ENCODE data around the gene CCDC142. TPM values are rescaled to one million over a fixed set of nuclear protein-coding genes. Genes with fewer than 3 reads are reported as not detected.
A peak's percentile ranks its signal among the peaks of the same experiment; 100 is the strongest.

The CCDC142 gene
- total and polyA plus RNA-seq, 9 of the 15 experiments (the other 6 are each of a cell fraction or from before 2014, with no cell fraction given) = 0.55 to 11.7 (median 7.2) TPM

- no peak for TF ChIP-seq TCF7 (IDR thresholded peaks at IDR 0.05; ENCODE audit: borderline replicate concordance)
- TF ChIP-seq EHMT2 (IDR thresholded peaks at IDR 0.05) = no peak
- TF ChIP-seq RNF219 (CRISPR knock-in tag; IDR thresholded peaks at IDR 0.05) = no peak
- no peak for TF ChIP-seq PATZ1 (CRISPR knock-in tag; IDR thresholded peaks at IDR 0.05; ENCODE audit: borderline replicate concordance)
- TF ChIP-seq HEY1 (CRISPR knock-in tag; IDR thresholded peaks at IDR 0.05; ENCODE audit: borderline replicate concordance) = no peak
- TF ChIP-seq GATAD2A (IDR thresholded peaks at IDR 0.05) = 0 out of 2 replicates have a peak, but pooled peaks have one; percentile 45
- no peak for TF ChIP-seq ZSCAN32 (CRISPR knock-in tag; IDR thresholded peaks at IDR 0.05)
- no peak for TF ChIP-seq SMARCA5 (IDR thresholded peaks at IDR 0.05)
- no peak for TF ChIP-seq ATF1 (CRISPR knock-in tag; IDR thresholded peaks at IDR 0.05)
- peak; percentile 61 for TF ChIP-seq ATF1 (tag; IDR thresholded peaks at IDR 0.05)
- no peak for TF ChIP-seq SPI1 (IDR thresholded peaks at IDR 0.05; ENCODE audit: borderline replicate concordance, low read depth, low read length)
- TF ChIP-seq NCOA1 (IDR thresholded peaks at IDR 0.05; ENCODE audit: low read depth) = peak; percentile 19; the same call in 1 of the 2 replicates
- 0 out of 2 replicates have a peak, but pooled peaks have one; percentile 21 for TF ChIP-seq MEF2D (tag; conservative IDR thresholded peaks at IDR 0.05; ENCODE audit: low read depth)
- no peak for TF ChIP-seq CLOCK (CRISPR knock-in tag; IDR thresholded peaks at IDR 0.05; ENCODE audit: borderline replicate concordance)
- no peak for TF ChIP-seq SRSF9 (IDR thresholded peaks at IDR 0.05; ENCODE audit: borderline replicate concordance, low read depth, low read length)
- no peak for TF ChIP-seq U2AF1 (optimal IDR thresholded peaks at IDR 0.05; ENCODE audit: low read depth, low read length)
- 0 out of 2 replicates have a peak, but pooled peaks have one; percentile 29 for TF ChIP-seq ZBTB2 (IDR thresholded peaks at IDR 0.05)
- 0 out of 2 replicates have a peak, but pooled peaks have one; percentile 21 for TF ChIP-seq ELF1 (tag; IDR thresholded peaks at IDR 0.05)
These were observed 47.7 kb upstream of the CCDC142 start (continued) for GRCh38 chr2:74530239-74531187.

Data from K562 (cell line).